ENCODE results near the gene ZBED5. TPM values are rescaled to one million over a fixed set of nuclear protein-coding genes. Genes with fewer than 3 reads are reported as not detected.
A peak's percentile ranks its signal among the peaks of the same experiment; 100 is the strongest.

ZBED5 gene
- total and polyA plus RNA-seq, 2 experiments from 2014 or later: 30.5 to 46.2 TPM

DNA sequence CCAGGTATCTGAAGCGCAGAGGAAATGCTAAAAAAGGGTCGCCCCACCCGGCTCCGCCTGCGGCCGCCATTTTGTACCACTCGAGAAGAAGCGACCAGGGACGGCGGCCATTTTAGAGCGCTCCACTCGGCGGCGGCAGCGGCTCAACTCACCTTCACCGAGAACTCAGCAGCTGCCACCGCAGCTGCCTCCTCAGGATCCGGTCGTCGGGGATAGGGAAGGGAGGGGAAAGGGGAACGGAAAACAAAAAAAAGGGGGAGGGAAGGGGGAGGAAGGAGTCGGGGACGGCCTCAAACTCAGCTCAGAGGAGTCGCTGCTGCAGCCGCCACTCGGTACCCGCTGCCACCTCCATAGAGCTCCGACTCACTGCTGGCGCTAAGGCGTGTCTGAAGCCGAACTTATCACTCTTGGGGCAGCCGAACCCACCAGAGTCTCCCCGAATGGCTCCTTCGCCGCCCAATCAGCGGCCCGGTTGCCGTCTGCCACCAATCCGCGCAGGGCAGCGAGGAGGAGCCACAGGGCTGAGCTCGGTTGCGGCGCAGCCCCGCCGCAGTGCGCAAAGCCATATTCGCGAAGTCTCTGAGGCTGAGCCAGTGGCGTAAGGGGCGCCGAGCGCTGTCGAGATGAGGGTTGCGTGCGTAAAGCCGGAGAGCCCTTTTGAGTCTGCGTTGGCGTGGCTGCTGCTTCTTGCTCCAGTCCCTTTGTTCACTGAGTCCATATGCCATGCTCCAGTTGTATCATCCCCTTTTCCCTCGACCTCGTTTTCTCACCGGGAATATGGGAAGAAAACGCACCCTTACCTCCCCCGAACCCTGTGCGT is 49.1 kb downstream of the ZBED5 start, which contains the start of gene EIF4G2:
EIF4G2 (minus strand) TSS at position 374 of the 820 bp plus-strand sequence.
- Histone ChIP-seq H3K4me3 (peak within 1 kb of the TSS; percentile 93), H3K9me2 (replicated peaks; ENCODE audit: insufficient read depth) (no peaks in the 10 kb centered on the region), H3K4me1 (ENCODE audit: insufficient read depth) (peaks cover 21% of the 10 kb centered on the region), H4K20me1 (ENCODE audit: insufficient read depth, poor library complexity, severe bottlenecking) (peaks cover 39% of the 10 kb centered on the region), H3K36me3 (replicated peaks; ENCODE audit: insufficient read depth, low read depth) (peaks cover 5% of the 10 kb centered on the region), H3K27me3 (no peaks in the 10 kb centered on the region), H2AFZ (peak within 1 kb of the TSS; percentile 49), H3K9me3 (ENCODE audit: low read depth) (no peaks in the 10 kb centered on the region), H3K4me2 (peak within 1 kb of the TSS; percentile 88), H3K27ac (peak within 1 kb of the TSS; percentile 100), H3K79me2 (peaks cover 46% of the 10 kb centered on the region)
- DNase-seq (ENCODE audit: low spot score): peak; percentile 99
- TF ChIP-seq, protein P1, sequence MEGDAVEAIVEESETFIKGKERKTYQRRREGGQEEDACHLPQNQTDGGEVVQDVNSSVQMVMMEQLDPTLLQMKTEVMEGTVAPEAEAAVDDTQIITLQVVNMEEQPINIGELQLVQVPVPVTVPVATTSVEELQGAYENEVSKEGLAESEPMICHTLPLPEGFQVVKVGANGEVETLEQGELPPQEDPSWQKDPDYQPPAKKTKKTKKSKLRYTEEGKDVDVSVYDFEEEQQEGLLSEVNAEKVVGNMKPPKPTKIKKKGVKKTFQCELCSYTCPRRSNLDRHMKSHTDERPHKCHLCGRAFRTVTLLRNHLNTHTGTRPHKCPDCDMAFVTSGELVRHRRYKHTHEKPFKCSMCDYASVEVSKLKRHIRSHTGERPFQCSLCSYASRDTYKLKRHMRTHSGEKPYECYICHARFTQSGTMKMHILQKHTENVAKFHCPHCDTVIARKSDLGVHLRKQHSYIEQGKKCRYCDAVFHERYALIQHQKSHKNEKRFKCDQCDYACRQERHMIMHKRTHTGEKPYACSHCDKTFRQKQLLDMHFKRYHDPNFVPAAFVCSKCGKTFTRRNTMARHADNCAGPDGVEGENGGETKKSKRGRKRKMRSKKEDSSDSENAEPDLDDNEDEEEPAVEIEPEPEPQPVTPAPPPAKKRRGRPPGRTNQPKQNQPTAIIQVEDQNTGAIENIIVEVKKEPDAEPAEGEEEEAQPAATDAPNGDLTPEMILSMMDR (IDR thresholded peaks at IDR 0.05; ENCODE audit: poor library complexity): no peak
- no peak for TF ChIP-seq EZH2 (IDR thresholded peaks at IDR 0.05; ENCODE audit: borderline replicate concordance)
- TF ChIP-seq EZH2phosphoT487 (IDR thresholded peaks at IDR 0.05; ENCODE audit: low read depth, severe bottlenecking, unreplicated experiment): no peak
- WGBS (ENCODE audit: low lambda C conversion rate, missing lambda C conversion rate): under 1% methylated on average over 59 of the region's 65 CpGs

DNA sequence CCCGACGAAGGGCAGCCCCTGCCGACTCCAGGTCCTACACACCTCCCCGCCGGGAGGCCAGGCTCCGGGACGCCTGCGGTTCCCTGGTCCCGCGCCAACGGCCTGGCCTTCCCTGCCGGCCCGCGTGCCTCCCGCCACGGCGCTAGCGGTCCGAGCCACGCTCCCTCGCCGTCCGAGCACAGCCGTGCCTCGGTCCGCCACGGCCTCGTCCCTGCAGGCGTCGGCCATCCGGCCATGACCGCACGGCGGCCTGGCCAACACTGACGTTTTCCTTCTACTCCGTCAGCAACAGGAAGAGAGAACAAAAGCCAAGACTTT is 49.7 kb downstream of the ZBED5 start:
- peak overlapping the region; percentile 88 for H3K4me2 ChIP-seq
- H3K27me3 ChIP-seq: no peaks in the 10 kb centered on the region
- under 1% methylated on average over 35 of the region's 36 CpGs for WGBS (ENCODE audit: low lambda C conversion rate, missing lambda C conversion rate)
- peaks cover 44% of the 10 kb centered on the region for H4K20me1 ChIP-seq (ENCODE audit: insufficient read depth, poor library complexity, severe bottlenecking)
- TF ChIP-seq EZH2 (IDR thresholded peaks at IDR 0.05; ENCODE audit: borderline replicate concordance) (no peak), EZH2phosphoT487 (IDR thresholded peaks at IDR 0.05; ENCODE audit: low read depth, severe bottlenecking, unreplicated experiment) (no peak)
- TF ChIP-seq, protein P1 (IDR thresholded peaks at IDR 0.05; ENCODE audit: poor library complexity): no peak
- H2AFZ ChIP-seq: peak overlapping the region; percentile 40
- peaks cover 21% of the 10 kb centered on the region for H3K4me1 ChIP-seq (ENCODE audit: insufficient read depth)
- no peaks in the 10 kb centered on the region for H3K9me3 ChIP-seq (ENCODE audit: low read depth)
- DNase-seq (ENCODE audit: low spot score): no peak
- peak overlapping the region; percentile 100 for H3K27ac ChIP-seq
- H3K9me2 ChIP-seq (replicated peaks; ENCODE audit: insufficient read depth): no peaks in the 10 kb centered on the region
- peak overlapping the region; percentile 93 for H3K4me3 ChIP-seq
- peaks cover 52% of the 10 kb centered on the region for H3K79me2 ChIP-seq
- H3K36me3 ChIP-seq (replicated peaks; ENCODE audit: insufficient read depth, low read depth): peaks cover 6% of the 10 kb centered on the region

DNA sequence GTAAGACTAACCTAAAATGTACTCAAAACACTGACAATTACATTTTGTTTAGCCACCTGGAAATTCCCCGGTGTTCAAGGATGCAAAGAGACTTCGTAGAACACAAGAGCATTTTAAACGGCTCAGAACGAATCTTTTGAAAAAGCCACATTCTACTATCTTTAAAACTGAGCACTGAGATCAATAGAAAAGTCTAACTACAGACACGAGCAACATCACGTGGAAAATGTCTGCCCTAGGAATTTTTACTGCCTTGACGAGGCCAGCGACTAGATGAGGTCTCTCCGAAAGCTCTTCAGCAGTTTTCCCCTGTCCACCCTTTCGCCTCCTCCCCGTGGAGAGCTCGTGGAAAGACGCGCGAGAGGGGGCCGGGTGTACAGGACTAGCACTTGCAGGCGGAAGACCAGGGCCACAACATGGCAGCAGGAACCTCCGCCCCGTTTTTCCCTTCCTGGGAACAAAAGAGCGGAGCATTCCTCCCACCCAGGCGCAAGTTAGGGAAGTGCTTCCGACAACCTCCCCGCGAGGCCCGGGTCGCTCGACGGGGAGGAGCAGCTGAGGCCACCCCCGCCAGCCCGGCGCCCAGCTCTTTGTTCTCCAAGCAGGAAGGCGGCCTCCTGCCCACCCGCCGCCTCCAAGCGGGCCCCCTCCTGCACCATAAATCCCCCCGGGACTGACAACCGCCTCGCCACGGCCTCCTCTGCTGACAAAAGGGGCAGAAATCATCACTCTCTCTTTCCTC is 50.2 kb downstream of the ZBED5 start:
- TF ChIP-seq EZH2 (IDR thresholded peaks at IDR 0.05; ENCODE audit: borderline replicate concordance) (no peak), EZH2phosphoT487 (IDR thresholded peaks at IDR 0.05; ENCODE audit: low read depth, severe bottlenecking, unreplicated experiment) (no peak)
- TF ChIP-seq, protein P1 (IDR thresholded peaks at IDR 0.05; ENCODE audit: poor library complexity): no peak
- peak overlapping the region; percentile 40 for H2AFZ ChIP-seq
- H3K27ac ChIP-seq: peak overlapping the region; percentile 100
- H3K27me3 ChIP-seq: no peaks in the 10 kb centered on the region
- 1% methylated on average over 20 of the region's 39 CpGs for WGBS (ENCODE audit: low lambda C conversion rate, missing lambda C conversion rate)
- peaks cover 21% of the 10 kb centered on the region for H3K4me1 ChIP-seq (ENCODE audit: insufficient read depth)
- DNase-seq (ENCODE audit: low spot score): peak; percentile 66
- H3K9me2 ChIP-seq (replicated peaks; ENCODE audit: insufficient read depth): no peaks in the 10 kb centered on the region
- H3K4me2 ChIP-seq: peak overlapping the region; percentile 88
- H3K4me3 ChIP-seq: peak overlapping the region; percentile 93
- H3K9me3 ChIP-seq (ENCODE audit: low read depth): no peaks in the 10 kb centered on the region
- H3K36me3 ChIP-seq (replicated peaks; ENCODE audit: insufficient read depth, low read depth): peaks cover 9% of the 10 kb centered on the region
- H3K79me2 ChIP-seq: peaks cover 54% of the 10 kb centered on the region
- H4K20me1 ChIP-seq (ENCODE audit: insufficient read depth, poor library complexity, severe bottlenecking): peaks cover 48% of the 10 kb centered on the region

Measured in hepatocyte (in vitro differentiated cells).